Peyer's patch (tissue), 4 donors: ENCODE data around the gene COL4A1.

ENCODE experiments used
- CTCF ChIP-seq, 6 experiments: fragments of 450-650 bp in 4 of 6; fragments of 200-600 bp in 2 of 6; sonication (generic) in 1 of 6; IDR thresholded peaks; one replicate each; pipeline ENCODE4 v1.5.1; 2017 to 2019; ENCODE audit warnings: antibody characterized with exemption in 6 of 6, mild to moderate bottlenecking in 3 of 6, moderate library complexity in 1 of 6
- POLR2A ChIP-seq, 2 donors: fragments of 450-650 bp; IDR thresholded peaks; one replicate each; pipeline ENCODE4 v1.5.1; 2017; ENCODE audit warnings: antibody characterized with exemption in 2 of 2, mild to moderate bottlenecking in 2 of 2, moderate library complexity in 2 of 2

DNA sequence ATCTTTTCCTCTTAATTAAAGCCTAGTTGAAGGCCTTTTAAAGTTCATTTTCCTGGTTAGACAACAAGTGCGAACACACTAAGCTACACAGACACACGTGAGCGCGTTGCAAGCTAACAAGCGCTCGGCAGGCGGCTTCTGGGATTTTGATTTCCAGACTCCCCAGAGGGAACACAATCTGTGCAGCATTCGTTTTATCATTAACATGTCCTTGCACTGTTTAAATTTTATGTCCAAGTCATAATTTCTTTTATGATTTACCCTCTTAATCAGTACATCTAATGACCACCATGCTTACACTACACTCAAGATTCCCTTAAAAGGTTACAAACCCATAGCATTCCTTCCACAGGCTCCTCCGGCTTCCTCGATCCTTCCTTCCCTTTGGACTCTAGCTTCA lies 16.8 kb downstream of the COL4A1 start:
- TF ChIP-seq POLR2A (IDR thresholded peaks at IDR 0.05) (no peak), CTCF (IDR thresholded peaks at IDR 0.05) (no peak)
